ENCODE measurements around the gene B3GAT1. TPM values are rescaled to one million over a fixed set of nuclear protein-coding genes. Genes with fewer than 3 reads are reported as not detected.

B3GAT1 gene
- polyA plus RNA-seq, 1 of the 3 experiments (the other 2 are of a cell fraction): 0.15 TPM

DNA sequence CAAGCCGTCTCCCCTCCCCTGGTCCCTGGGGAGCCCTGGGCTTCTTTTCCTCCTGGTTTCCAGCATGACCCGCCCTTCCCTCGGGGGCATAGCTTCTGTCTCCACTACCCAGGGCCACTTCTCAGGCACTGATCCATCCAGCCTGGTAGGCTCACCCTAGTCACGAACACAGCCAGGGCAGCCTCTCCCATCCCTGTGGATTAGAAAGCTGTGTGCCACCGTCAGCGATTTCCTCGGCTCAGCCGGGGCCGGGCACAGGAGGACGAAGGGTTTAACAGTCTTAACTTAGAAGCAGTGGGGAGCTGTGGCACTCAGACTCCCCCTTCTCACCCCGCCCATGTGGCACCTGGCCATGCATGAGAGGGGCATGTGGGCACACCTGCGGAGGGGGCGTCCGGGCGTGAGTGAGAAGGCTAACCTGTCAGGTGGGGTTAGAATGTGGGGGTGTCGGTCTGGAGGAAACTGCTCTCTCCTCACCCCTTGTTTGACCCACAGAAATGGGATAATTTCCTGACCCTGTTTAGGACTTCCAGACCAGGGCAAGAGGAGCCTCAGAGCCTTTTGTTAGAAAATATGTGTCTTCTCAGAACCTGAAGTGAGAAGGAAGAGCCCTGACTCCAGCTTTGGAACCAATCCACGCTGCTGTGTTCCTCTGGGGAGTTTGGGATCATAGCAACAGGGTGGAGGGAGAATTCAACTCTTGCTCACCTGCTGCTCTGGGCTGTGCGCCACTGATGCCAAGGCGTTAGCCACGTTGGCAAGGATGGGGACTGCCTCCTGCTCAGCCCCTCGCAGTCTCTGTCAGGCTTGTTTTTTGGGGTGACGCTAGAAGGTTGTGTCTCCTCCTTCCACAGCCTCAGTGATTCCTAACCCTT is 65.7 kb downstream of the B3GAT1 start:
- Histone ChIP-seq H3K27ac (ENCODE audit: low read depth in 2 of 2, low read length in 1 of 2) (no peak overlapping the region), H3K9me3 (no peaks in the 10 kb centered on the region), H3K36me3 (replicated peaks in 1 of 2; ENCODE audit: control insufficient read depth in 1 of 2, insufficient read depth in 2 of 2, low read length in 1 of 2) (no peaks in the 10 kb centered on the region), H3K79me2 (ENCODE audit: insufficient read depth) (no peaks in the 10 kb centered on the region), H2AFZ (ENCODE audit: low read depth) (no peak overlapping the region), H3K4me1 (ENCODE audit: control insufficient read depth in 1 of 2, insufficient read depth in 2 of 2, low read depth in 1 of 2, low read length in 1 of 2) (no peaks in the 10 kb centered on the region), H3K9ac (no peak overlapping the region), H3K27me3 (ENCODE audit: insufficient read depth) (no peaks in the 10 kb centered on the region), H4K20me1 (ENCODE audit: insufficient read depth) (no peaks in the 10 kb centered on the region), H3F3A (replicated peaks; ENCODE audit: insufficient read depth) (no peaks in the 10 kb centered on the region), H3K9me2 (no peaks in the 10 kb centered on the region), H3K4me2 (no peak overlapping the region), H3K4me3 (ENCODE audit: low read depth in 2 of 2, low read length in 1 of 2) (no peak overlapping the region)
- no peak for DNase-seq
- TF ChIP-seq CTCF (IDR thresholded peaks at IDR 0.05) (no peak), IRF3 (IDR thresholded peaks at IDR 0.05; ENCODE audit: low read depth, low read length) (no peak), NFIC (IDR thresholded peaks at IDR 0.05; ENCODE audit: borderline replicate concordance) (no peak), RXRA (IDR thresholded peaks at IDR 0.05; ENCODE audit: borderline replicate concordance, low read depth) (no peak), RFX5 (IDR thresholded peaks at IDR 0.05; ENCODE audit: low read length) (no peak), GATA2 (CRISPR knock-in tag; IDR thresholded peaks at IDR 0.05) (no peak), ZBTB33 (IDR thresholded peaks at IDR 0.05; ENCODE audit: borderline replicate concordance, low read depth) (no peak), FOXM1 (IDR thresholded peaks at IDR 0.05; ENCODE audit: low read depth) (no peak), TEAD4 (IDR thresholded peaks at IDR 0.05; ENCODE audit: borderline replicate concordance, insufficient read depth) (no peak), EZH2phosphoT487 (IDR thresholded peaks at IDR 0.05; ENCODE audit: borderline replicate concordance, low read depth) (no peak), GABPA (IDR thresholded peaks at IDR 0.05; ENCODE audit: low read depth) (no peak)
- TF ChIP-seq, protein P1, sequence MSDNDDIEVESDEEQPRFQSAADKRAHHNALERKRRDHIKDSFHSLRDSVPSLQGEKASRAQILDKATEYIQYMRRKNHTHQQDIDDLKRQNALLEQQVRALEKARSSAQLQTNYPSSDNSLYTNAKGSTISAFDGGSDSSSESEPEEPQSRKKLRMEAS (IDR thresholded peaks at IDR 0.05; ENCODE audit: low read depth): no peak
- TF ChIP-seq, protein P2, sequence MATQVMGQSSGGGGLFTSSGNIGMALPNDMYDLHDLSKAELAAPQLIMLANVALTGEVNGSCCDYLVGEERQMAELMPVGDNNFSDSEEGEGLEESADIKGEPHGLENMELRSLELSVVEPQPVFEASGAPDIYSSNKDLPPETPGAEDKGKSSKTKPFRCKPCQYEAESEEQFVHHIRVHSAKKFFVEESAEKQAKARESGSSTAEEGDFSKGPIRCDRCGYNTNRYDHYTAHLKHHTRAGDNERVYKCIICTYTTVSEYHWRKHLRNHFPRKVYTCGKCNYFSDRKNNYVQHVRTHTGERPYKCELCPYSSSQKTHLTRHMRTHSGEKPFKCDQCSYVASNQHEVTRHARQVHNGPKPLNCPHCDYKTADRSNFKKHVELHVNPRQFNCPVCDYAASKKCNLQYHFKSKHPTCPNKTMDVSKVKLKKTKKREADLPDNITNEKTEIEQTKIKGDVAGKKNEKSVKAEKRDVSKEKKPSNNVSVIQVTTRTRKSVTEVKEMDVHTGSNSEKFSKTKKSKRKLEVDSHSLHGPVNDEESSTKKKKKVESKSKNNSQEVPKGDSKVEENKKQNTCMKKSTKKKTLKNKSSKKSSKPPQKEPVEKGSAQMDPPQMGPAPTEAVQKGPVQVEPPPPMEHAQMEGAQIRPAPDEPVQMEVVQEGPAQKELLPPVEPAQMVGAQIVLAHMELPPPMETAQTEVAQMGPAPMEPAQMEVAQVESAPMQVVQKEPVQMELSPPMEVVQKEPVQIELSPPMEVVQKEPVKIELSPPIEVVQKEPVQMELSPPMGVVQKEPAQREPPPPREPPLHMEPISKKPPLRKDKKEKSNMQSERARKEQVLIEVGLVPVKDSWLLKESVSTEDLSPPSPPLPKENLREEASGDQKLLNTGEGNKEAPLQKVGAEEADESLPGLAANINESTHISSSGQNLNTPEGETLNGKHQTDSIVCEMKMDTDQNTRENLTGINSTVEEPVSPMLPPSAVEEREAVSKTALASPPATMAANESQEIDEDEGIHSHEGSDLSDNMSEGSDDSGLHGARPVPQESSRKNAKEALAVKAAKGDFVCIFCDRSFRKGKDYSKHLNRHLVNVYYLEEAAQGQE (IDR thresholded peaks at IDR 0.05; ENCODE audit: low read depth, low read length): no peak
- POLR2A ChIA-PET: no interaction called here
- 79% methylated on average over 22 of the region's 22 CpGs for WGBS (ENCODE audit: low lambda C conversion rate)
- CTCF ChIA-PET: interaction anchor here (1.3 to 1.6 kb wide), 2 partner anchors 14 kb away, joined by 3 to 5 read pairs; partner anchors contain the start of gene GLB1L2

Data from SK-N-SH (cell line).